HUES6 (cell line): ENCODE data around the gene SMG6.

Experiments used
- H3K27ac ChIP-seq: 2 replicates; pipeline ENCODE4 v1.7.0; 2013; ENCODE audit warnings: low read depth, mild to moderate bottlenecking, low read length, inconsistent platforms
- H3K27me3 ChIP-seq: 2 replicates; pipeline ENCODE4 v1.6.1; 2013; ENCODE audit warnings: low read length; ENCODE audit not compliant: control insufficient read depth, insufficient read depth
- H3K36me3 ChIP-seq: 2 replicates; pipeline ENCODE4 v1.6.1; 2013; ENCODE audit warnings: low read length; ENCODE audit not compliant: control insufficient read depth, insufficient read depth
- H3K4me1 ChIP-seq: 2 replicates; pipeline ENCODE4 v1.6.1; 2013; ENCODE audit warnings: low read length; ENCODE audit not compliant: control insufficient read depth, insufficient read depth
- H3K4me3 ChIP-seq: 2 replicates; pipeline ENCODE4 v1.5.1; 2013; ENCODE audit warnings: low read depth, low read length
- H3K9ac ChIP-seq: one replicate; pipeline ENCODE4 v1.6.1; 2013; ENCODE audit warnings: mild to moderate bottlenecking, low read length
- H3K9me3 ChIP-seq: 2 replicates; pipeline ENCODE4 v1.6.1; 2013; ENCODE audit warnings: low read depth, low read length; ENCODE audit not compliant: control insufficient read depth, insufficient read depth

SMG6 gene

DNA sequence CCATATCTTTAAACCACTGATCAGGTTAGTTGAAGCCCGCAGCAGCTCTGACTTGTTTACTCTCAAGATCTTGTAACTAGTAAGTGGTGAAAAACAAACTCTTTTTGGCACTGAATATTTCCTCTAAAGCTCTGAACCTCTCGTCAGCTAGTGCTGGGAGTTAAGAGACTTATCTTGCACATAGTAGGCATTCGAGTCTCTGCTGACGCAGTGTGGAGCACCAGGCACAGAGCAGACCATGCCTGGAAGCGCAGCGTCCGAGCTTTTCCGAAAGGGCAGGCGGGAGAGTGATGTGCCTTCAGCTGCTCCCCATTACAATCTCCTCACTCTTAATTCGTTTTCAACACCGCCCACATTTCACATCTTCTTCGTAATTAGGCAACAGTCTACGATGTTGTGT, 63.0 kb downstream of the SMG6 start:
- Histone ChIP-seq H3K4me1 (peaks cover 16% of the 10 kb centered on the region; the same call in 1 of the 2 replicates), H3K36me3 (peaks cover 24% of the 10 kb centered on the region), H3K27me3 (no peaks in the 10 kb centered on the region), H3K9ac (no peak overlapping the region), H3K4me3 (no peak overlapping the region), H3K9me3 (no peaks in the 10 kb centered on the region), H3K27ac (no peak overlapping the region)

DNA sequence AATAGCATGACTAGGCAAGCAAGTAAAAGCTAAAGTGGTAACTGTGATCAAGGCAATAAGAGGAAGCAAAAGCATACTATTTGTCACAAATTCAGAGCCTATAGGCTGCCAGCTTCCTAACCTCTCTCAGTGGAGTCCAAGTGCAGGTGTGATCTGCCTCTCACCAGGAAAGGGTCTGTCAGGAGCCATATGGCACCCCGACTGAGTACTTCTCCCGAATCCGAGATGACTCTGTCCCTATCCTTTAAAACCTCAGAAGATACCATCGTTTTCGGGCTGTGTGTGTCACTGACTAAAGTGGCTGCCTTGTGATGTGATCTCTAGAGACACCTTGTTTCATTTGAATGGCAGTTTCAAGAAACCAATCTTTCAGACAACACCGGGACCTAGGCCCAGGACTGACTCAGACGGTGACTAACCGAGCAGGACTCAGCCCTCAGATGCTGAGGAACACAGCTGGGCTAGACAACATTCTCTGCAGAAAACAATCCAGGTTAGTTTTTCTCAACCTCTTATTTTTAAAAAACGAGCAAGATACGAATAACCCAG, 63.6 kb downstream of the SMG6 start:
- Histone ChIP-seq H3K4me1 (peaks cover 16% of the 10 kb centered on the region; the same call in 1 of the 2 replicates), H3K9ac (no peak overlapping the region), H3K27ac (no peak overlapping the region), H3K9me3 (no peaks in the 10 kb centered on the region), H3K36me3 (peaks cover 24% of the 10 kb centered on the region), H3K4me3 (no peak overlapping the region), H3K27me3 (no peaks in the 10 kb centered on the region)

DNA sequence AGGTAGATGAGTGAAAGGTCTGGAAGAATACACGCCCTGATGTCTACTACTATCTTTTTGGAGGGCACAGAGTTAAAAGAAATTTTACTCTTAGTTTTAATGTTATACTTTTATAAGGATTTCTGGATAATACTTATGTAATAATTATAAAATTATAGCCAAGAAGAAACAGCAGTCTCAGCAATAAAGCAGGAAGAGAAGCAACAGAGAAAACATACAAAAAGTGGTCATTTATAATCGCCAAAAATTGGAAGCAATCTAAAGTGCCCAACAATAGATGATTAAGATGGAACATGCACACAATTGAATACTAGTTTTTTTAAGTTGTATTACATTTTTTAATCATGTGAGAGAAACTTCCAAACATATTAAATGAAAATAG, 64.4 kb downstream of the SMG6 start:
- peaks cover 23% of the 10 kb centered on the region for H3K36me3 ChIP-seq
- H3K9me3 ChIP-seq, result no peaks in the 10 kb centered on the region
- H3K27ac ChIP-seq, result no peak overlapping the region
- no peak overlapping the region for H3K4me3 ChIP-seq
- no peaks in the 10 kb centered on the region for H3K27me3 ChIP-seq
- no peak overlapping the region for H3K9ac ChIP-seq
- H3K4me1 ChIP-seq, result peaks cover 16% of the 10 kb centered on the region; the same call in 1 of the 2 replicates

DNA sequence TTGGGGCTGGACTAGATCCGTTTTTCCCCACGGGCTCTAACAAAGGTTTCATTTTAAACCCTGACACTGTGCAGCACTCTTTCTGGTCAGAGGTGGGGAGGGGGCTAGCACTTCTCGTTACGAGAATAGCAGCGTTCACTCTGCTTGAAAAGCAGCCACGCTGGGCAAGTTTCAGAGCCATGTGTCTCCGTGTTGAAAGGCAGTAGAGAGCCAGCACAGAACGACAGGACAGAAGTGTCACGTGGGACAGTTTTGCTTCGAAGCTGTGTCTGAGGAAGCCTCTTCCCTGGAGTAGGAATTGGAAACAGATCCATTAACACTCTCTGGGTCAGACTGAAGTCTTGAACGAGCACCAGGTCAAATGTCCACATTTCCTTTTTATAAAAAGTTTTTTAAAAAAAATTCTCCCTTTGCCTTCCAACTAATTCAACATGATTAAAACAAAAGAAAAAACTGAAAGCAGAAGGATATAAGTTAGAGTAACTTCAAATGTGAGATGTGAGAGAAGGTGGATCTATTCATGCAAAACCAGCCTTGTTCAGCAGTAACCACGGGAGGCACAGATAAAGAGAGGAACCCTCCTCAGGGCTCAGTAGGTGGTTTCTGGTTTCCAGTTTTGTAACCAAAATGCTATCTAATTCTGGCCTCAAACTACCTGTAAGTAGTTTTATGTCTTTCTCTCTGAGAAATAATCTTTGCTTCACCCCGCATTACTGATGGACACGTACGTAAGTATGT, 65.0 kb downstream of the SMG6 start:
- H3K9me3 ChIP-seq, result no peaks in the 10 kb centered on the region
- H3K27ac ChIP-seq, result 0 out of 2 replicates have a peak overlapping the region, but pooled peaks have one; percentile 21
- H3K9ac ChIP-seq, result no peak overlapping the region
- H3K4me1 ChIP-seq, result peaks cover 16% of the 10 kb centered on the region; the same call in 1 of the 2 replicates
- no peaks in the 10 kb centered on the region for H3K27me3 ChIP-seq
- no peak overlapping the region for H3K4me3 ChIP-seq
- H3K36me3 ChIP-seq, result peaks cover 17% of the 10 kb centered on the region

DNA sequence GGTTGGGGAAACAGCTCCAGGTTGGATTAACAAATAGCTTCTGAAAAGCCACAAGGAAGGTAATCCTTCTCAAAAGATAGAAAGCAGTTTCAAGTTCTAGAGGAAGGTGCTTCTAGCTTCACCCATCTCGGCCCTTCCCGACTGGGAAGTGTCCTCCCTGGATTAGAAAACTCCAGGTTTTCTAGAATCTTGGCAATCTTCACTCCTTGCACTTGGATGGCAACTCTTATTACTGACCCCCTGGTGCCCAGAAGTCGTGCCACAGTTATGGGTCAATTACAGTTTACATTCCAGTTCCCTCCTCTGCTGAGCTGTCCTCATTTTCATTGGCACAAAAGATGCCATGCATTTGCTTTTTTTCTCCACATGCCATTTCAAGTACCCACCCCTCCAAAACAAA, 65.6 kb downstream of the SMG6 start:
- H3K9ac ChIP-seq, result no peak overlapping the region
- peaks cover 16% of the 10 kb centered on the region; the same call in 1 of the 2 replicates for H3K4me1 ChIP-seq
- H3K27ac ChIP-seq, result 0 out of 2 replicates have a peak overlapping the region, but pooled peaks have one; percentile 21
- no peak overlapping the region for H3K4me3 ChIP-seq
- H3K27me3 ChIP-seq, result no peaks in the 10 kb centered on the region
- H3K9me3 ChIP-seq, result no peaks in the 10 kb centered on the region
- H3K36me3 ChIP-seq, result peaks cover 16% of the 10 kb centered on the region

DNA sequence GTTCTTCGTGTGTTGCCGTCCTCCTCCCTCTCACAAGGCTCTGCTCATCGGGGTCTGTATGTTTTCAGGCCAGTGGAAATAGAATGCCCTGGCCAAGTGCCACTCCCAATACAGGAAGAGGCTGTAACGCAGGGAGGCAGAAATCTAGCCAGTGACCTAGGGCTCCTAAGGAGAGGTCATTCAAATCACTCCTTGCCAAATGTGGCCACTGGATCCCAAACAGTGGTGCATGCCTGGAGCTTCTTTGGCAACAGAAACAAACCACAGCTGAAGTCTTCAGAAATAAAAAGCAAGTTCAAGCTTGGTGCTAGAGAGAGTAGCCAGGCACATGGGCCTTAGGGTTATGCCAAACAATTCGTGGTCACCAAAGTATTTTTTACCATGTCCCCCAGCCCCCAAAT, 66.1 kb downstream of the SMG6 start:
- H3K4me1 ChIP-seq, result peaks cover 16% of the 10 kb centered on the region; the same call in 1 of the 2 replicates
- H3K36me3 ChIP-seq, result peaks cover 12% of the 10 kb centered on the region
- no peaks in the 10 kb centered on the region for H3K27me3 ChIP-seq
- H3K9ac ChIP-seq, result no peak overlapping the region
- no peak overlapping the region for H3K4me3 ChIP-seq
- no peak overlapping the region for H3K27ac ChIP-seq
- no peaks in the 10 kb centered on the region for H3K9me3 ChIP-seq

DNA sequence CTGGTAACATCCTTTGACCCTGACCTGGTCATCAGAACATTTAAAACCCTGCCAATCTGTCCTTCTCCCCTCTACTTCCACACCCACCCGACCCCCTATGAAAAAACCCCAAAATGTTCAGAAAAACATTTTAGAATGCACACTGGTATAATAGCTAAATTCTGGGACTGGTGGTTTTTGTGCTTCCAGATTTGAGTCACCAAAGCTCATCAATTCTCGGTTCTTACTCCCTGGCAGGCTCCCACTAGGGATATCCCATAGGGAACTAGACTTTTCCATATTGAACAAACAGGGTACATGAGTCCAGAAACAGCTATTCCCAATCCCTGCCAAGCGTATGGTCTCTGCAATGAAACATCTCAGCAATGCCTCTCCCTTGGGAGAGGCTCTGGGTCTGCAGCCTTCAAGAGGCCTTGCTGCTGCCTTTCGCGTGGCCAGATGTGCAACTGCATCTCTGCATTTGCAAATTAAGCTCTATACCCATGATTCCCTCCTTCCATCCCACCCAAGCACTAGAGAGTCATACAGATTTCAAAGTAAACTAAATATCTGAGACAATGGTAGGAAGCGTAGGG, 67.7 kb downstream of the SMG6 start:
- H3K36me3 ChIP-seq, result peaks cover 12% of the 10 kb centered on the region
- H3K27me3 ChIP-seq, result no peaks in the 10 kb centered on the region
- peaks cover 16% of the 10 kb centered on the region; the same call in 1 of the 2 replicates for H3K4me1 ChIP-seq
- H3K4me3 ChIP-seq, result no peak overlapping the region
- no peak overlapping the region for H3K9ac ChIP-seq
- H3K9me3 ChIP-seq, result no peaks in the 10 kb centered on the region
- H3K27ac ChIP-seq, result no peak overlapping the region

DNA sequence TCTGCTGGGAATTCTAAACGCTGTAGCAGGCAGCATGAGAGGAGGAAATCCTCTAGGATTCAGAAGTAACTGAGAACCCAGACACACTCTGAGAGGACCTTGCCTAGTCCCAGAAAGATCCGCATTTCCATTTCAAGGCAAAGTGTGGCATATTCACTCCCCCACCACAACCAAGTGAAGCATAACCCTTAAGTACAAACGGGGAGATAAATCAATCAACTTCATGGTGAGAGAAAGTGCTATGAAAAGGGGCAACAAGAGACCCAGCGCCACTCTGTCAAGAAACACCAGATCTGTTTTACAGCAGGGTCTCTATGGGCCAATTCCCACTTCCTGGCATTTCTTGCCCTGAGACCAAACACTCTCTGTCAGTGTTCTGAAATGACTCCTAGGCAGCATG, 68.3 kb downstream of the SMG6 start:
- Histone ChIP-seq H3K4me1 (peaks cover 16% of the 10 kb centered on the region; the same call in 1 of the 2 replicates), H3K27me3 (no peaks in the 10 kb centered on the region), H3K9me3 (no peaks in the 10 kb centered on the region), H3K36me3 (peaks cover 12% of the 10 kb centered on the region), H3K9ac (no peak overlapping the region), H3K27ac (no peak overlapping the region), H3K4me3 (no peak overlapping the region)

DNA sequence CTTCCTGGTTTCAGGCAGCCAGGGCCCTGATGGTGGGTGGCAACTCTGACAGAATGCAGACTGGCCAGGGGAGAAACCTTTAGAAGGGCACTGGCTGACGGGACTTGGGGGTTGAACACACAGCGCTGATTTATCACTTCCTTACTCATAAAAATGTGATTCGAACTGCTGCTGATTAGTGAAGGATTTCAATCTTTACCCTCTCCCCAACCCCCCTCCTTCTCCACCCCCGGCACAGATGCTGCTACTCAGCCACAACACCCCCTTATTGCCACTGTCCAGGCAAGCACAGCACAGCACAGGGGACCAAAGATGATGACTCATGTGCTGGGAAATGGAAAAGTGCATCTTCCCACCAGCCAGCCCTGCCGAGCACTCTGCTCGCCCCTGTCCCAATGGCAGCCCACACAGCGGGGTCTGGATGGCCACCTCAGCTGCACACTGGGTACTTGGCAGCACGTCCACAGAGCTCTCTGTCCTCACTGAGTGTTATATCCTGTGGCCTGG, 70.1 kb downstream of the SMG6 start:
- no peak overlapping the region for H3K4me3 ChIP-seq
- H3K27me3 ChIP-seq, result no peaks in the 10 kb centered on the region
- H3K4me1 ChIP-seq, result peaks cover 11% of the 10 kb centered on the region; the same call in 1 of the 2 replicates
- H3K27ac ChIP-seq, result no peak overlapping the region
- H3K9ac ChIP-seq, result no peak overlapping the region
- peaks cover 16% of the 10 kb centered on the region for H3K36me3 ChIP-seq
- no peaks in the 10 kb centered on the region for H3K9me3 ChIP-seq

DNA sequence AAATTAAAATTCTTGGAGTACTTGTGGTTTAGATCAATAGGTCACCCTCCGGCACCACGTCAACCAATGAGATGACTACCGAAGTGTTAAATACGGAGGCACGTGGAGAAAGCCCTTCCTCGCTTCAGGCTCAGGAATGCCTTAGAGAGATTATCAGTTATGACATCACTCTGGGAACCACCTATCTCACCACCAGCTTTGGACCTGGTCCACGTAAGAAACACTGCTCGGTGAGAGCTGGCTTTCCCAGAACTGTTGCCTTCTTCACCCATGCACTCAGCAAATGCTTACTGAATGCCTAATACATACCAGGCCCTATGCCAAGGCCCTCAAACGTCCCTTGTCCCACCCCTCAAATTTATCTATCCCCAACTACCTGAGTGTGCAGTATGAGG, 71.3 kb downstream of the SMG6 start:
- no peak overlapping the region for H3K4me3 ChIP-seq

DNA sequence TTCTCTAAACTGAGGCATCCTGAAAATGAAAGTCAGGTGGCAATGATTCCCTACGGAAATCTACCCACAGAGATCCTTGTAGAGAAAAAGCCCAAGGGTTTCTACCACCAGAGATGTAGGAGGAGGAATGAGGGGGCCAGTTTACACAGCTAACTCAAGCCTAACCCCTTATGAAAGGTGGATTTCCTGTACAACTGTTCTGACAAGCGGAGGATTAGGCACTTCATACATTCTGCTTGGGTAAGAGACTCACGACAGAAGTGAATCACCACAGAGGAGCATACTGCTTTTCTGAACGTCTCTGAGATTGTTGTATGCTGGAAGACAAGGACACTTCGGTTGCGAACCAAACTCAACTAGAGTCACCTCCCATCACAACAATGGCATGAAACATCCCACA, 72.7 kb downstream of the SMG6 start:
- no peak overlapping the region for H3K27ac ChIP-seq

More for the DNA sequence above, 71.3 kb downstream of the SMG6 start:
- Histone ChIP-seq H3K36me3 (peaks cover 12% of the 10 kb centered on the region), H3K9me3 (no peaks in the 10 kb centered on the region), H3K27me3 (no peaks in the 10 kb centered on the region), H3K9ac (no peak overlapping the region), H3K4me1 (no peaks in the 10 kb centered on the region), H3K27ac (no peak overlapping the region)

More for the DNA sequence above, 72.7 kb downstream of the SMG6 start:
- Histone ChIP-seq H3K4me1 (no peaks in the 10 kb centered on the region), H3K27me3 (no peaks in the 10 kb centered on the region), H3K4me3 (no peak overlapping the region), H3K36me3 (peaks cover 6% of the 10 kb centered on the region; the same call in 1 of the 2 replicates), H3K9ac (no peak overlapping the region), H3K9me3 (no peaks in the 10 kb centered on the region)
